Endothelial cell (in vitro differentiated cells): ENCODE results near the gene AKAP3. TPM values are rescaled to one million over a fixed set of nuclear protein-coding genes. Genes with fewer than 3 reads are reported as not detected.
A peak's percentile ranks its signal among the peaks of the same experiment; 100 is the strongest.

Experiments used
- DNase-seq: peaks from one replicate; pipeline ENCODE4 v3.0.0; 2021; ENCODE audit warnings: low spot score
- H3K27ac Mint-ChIP-seq: one replicate; pipeline ENCODE4 v1.8.0; 2021; ENCODE audit warnings: mixed read lengths, inconsistent platforms; ENCODE audit not compliant: unreplicated experiment
- H3K27me3 Mint-ChIP-seq: one replicate; pipeline ENCODE4 v1.8.0; 2021; ENCODE audit warnings: mild to moderate bottlenecking, moderate library complexity, mixed read lengths, inconsistent platforms; ENCODE audit not compliant: unreplicated experiment
- H3K36me3 Mint-ChIP-seq: one replicate; pipeline ENCODE4 v1.8.0; 2021; ENCODE audit warnings: mild to moderate bottlenecking, low read depth, mixed read lengths, inconsistent platforms; ENCODE audit not compliant: unreplicated experiment
- H3K4me1 Mint-ChIP-seq: one replicate; pipeline ENCODE4 v1.8.0; 2021; ENCODE audit warnings: mild to moderate bottlenecking, mixed read lengths, inconsistent platforms; ENCODE audit not compliant: unreplicated experiment
- H3K4me3 Mint-ChIP-seq: one replicate; pipeline ENCODE4 v1.8.0; 2021; ENCODE audit warnings: mild to moderate bottlenecking, mixed read lengths, inconsistent platforms; ENCODE audit not compliant: unreplicated experiment
- H3K9me3 Mint-ChIP-seq: one replicate; pipeline ENCODE4 v1.8.0; 2021; ENCODE audit warnings: mixed read lengths, inconsistent platforms; ENCODE audit not compliant: unreplicated experiment
- long read RNA-seq: library from polyadenylated mRNA; unstranded; transcript quantifications from one replicate; pipeline ENCODE4 v2.0.0, GENCODE V29; 2020; ENCODE audit not compliant: unreplicated experiment
- total RNA-seq: library from RNA; stranded (reverse); fragmentation: NEBNext Ultra II Directional; extraction: Animal tissue kit (Norgen Biotek cat#: 25700); gene quantifications from one replicate; pipeline ENCODE4 v1.2.1, GENCODE V29; 2021; ENCODE audit not compliant: unreplicated experiment
- TF ChIP-seq, protein P1 (sequence below): fragments of 200-600 bp; sonication (generic); IDR thresholded peaks from one replicate; pipeline ENCODE4 v1.5.0; 2021; ENCODE audit warnings: antibody characterized with exemption; ENCODE audit not compliant: unreplicated experiment

Gene AKAP3
- total RNA-seq: 1.8 TPM
- long read RNA-seq, partial matches to known transcripts: 0 of 1 reads
- long read RNA-seq, other reads (novel, unspliced or antisense): 1 of 1 reads

DNA sequence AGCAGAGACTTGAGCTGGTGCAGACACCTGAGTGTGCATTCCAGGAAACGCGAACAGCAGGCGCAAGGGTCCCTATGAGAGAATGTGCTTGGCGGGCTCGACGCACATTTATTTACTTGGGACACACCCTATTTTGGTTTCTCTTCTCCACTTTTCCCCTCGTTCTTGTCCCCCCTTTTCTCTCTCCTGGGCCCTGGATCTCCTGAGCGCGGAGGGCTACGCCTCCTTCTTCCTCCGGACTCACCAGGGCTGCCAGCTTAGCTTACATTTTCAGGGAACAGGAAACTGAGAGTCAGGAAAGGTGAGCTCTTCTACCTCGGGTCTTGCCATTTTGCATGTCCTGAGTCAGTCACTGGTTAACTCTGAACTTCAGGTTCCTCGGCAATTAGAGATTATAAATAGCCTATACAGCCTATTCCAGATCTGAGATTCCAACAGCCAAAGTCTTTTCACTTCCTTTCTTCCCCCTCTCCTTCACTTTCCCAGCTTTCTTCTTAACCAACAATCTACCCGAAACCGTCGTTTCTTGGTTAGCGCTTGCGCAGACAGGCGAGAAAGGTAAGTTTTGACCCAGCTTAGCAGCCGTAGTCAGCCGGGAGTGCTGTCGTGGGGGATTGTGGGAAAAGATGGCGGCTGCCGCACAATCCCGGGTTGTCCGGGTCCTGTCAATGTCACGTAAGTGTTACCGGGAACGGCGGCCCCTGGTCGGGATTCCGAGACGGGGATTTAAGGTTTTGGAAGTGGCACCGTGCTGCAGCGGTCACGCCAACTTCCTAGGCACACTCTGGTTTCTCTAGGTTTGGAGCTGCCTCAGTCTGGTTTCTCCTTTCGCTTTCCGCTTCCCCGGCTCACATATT lies at the start of gene AKAP3, which contains the start of gene NDUFA9:
TSS of gene AKAP3 (minus strand) at position 551 of the 857 bp plus-strand sequence. CDS start 10,855 bp downstream, outside the sequence.
TSS of gene NDUFA9 (plus strand) at position 614 of the 857 bp plus-strand sequence. CDS start at position 627, 13 bp downstream.
- TF ChIP-seq, protein P1, sequence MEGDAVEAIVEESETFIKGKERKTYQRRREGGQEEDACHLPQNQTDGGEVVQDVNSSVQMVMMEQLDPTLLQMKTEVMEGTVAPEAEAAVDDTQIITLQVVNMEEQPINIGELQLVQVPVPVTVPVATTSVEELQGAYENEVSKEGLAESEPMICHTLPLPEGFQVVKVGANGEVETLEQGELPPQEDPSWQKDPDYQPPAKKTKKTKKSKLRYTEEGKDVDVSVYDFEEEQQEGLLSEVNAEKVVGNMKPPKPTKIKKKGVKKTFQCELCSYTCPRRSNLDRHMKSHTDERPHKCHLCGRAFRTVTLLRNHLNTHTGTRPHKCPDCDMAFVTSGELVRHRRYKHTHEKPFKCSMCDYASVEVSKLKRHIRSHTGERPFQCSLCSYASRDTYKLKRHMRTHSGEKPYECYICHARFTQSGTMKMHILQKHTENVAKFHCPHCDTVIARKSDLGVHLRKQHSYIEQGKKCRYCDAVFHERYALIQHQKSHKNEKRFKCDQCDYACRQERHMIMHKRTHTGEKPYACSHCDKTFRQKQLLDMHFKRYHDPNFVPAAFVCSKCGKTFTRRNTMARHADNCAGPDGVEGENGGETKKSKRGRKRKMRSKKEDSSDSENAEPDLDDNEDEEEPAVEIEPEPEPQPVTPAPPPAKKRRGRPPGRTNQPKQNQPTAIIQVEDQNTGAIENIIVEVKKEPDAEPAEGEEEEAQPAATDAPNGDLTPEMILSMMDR: no peak
- no peaks in the 10 kb centered on the region for H3K9me3 Mint-ChIP-seq
- peaks cover 20% of the 10 kb centered on the region for H3K4me1 Mint-ChIP-seq
- peaks cover 5% of the 10 kb centered on the region for H3K27me3 Mint-ChIP-seq
- DNase-seq: peak; percentile 73
- peak within 1 kb of the TSS; percentile 99 for H3K27ac Mint-ChIP-seq
- peak within 1 kb of the TSS; percentile 98 for H3K4me3 Mint-ChIP-seq
- H3K36me3 Mint-ChIP-seq: no peaks in the 10 kb centered on the region

DNA sequence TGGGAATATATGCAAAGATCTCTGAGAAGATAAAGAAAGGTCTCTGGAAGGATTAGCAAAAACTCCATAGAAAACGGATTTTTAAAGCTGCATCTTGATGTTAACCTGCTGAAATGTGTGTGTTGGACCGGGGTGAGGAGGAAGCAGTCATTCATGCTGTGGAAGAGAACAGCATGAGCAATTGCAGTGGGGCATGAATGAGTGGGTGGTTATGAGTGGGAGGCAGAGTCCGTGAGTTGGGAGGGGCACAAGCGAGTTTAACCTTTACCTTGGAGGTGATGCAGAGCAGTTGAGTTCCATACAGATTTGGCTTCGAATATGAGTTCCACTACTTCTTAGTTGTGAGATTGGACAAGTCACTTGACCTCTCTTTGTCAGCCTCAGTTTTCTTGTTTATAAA lies 41.9 kb upstream of the AKAP3 start:
- TF ChIP-seq, protein P1: no peak
- H3K27ac Mint-ChIP-seq: no peak overlapping the region
- DNase-seq: no peak
- peaks cover 42% of the 10 kb centered on the region for H3K36me3 Mint-ChIP-seq
- H3K4me1 Mint-ChIP-seq: peaks cover 6% of the 10 kb centered on the region
- H3K27me3 Mint-ChIP-seq: peaks cover 1% of the 10 kb centered on the region
- H3K4me3 Mint-ChIP-seq: no peak overlapping the region
- no peaks in the 10 kb centered on the region for H3K9me3 Mint-ChIP-seq

DNA sequence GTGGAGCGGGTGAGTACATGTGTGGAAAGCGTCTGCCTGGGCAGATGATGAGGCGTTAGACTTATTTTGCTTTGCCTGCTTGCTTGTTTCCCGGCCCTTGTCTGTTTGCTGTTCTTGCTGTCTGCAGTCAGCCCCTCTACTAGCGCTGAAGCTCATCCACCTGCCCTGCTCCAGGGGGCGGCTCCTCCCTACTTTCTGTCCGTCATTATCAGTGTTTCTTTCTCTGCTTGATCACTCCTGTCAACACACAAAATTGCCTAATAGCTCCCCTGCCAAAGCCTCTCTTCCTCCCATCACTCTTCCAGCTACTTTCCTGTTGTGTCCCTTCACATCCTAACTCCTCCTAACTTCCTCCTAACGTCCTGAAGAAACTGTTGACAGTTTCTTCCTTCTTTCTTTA lies 36.5 kb upstream of the AKAP3 start:
- Mint-ChIP-seq H3K4me1 (peaks cover 9% of the 10 kb centered on the region), H3K4me3 (peak overlapping the region; percentile 24), H3K27me3 (peaks cover 1% of the 10 kb centered on the region), H3K9me3 (no peaks in the 10 kb centered on the region), H3K36me3 (peaks cover 40% of the 10 kb centered on the region), H3K27ac (no peak overlapping the region)
- TF ChIP-seq, protein P1: no peak
- no peak for DNase-seq

DNA sequence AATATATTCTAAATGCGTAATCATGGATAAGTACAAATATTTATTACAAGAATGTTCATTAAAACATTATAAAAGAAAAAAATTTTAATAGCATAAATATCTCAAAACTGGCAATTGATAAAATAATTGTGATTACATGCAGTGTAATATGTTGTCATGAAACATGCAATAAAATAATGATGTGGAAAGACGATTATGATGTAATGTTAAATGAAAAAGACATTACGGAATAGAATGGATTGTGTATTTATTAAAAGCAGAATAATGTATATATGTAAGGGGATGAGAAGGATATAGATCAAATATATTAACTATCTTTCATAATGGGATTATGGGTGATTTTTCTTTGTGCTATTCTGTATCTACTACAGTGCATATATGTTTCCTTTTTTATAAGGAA lies 32.9 kb upstream of the AKAP3 start:
- Mint-ChIP-seq H3K4me1 (peaks cover 16% of the 10 kb centered on the region), H3K36me3 (peaks cover 19% of the 10 kb centered on the region), H3K27me3 (no peaks in the 10 kb centered on the region), H3K4me3 (no peak overlapping the region), H3K9me3 (no peaks in the 10 kb centered on the region), H3K27ac (no peak overlapping the region)
- TF ChIP-seq, protein P1: no peak
- no peak for DNase-seq

DNA sequence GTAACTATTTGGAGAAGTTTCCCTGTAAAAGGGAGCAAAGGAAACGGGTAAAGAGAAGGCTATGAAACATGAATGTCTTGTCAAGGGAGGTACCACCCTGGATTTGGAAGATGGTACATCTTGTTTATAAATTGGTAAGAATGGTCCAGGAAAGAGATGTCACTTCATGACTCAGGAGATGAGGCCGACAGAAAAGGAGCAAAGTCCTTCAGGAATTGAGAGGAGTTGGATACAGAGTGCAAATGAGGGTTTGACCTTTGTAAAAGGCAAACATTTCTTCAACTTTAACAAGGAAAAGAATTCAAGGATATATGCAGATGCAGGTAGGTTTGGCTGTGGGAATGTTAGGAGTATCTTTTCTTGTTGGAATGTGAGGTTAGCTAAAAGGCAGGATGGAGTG lies 30.9 kb upstream of the AKAP3 start:
- TF ChIP-seq, protein P1: no peak
- H3K27ac Mint-ChIP-seq: no peak overlapping the region
- no peaks in the 10 kb centered on the region for H3K9me3 Mint-ChIP-seq
- DNase-seq: no peak
- H3K36me3 Mint-ChIP-seq: peaks cover 22% of the 10 kb centered on the region
- H3K27me3 Mint-ChIP-seq: peaks cover 1% of the 10 kb centered on the region
- peaks cover 7% of the 10 kb centered on the region for H3K4me1 Mint-ChIP-seq
- no peak overlapping the region for H3K4me3 Mint-ChIP-seq
